Activated CD8-positive, alpha-beta memory T cell treated with anti-CD3 and anti-CD28 coated beads, Interleukin-2, amount 50 U/mL, for 1 hour (primary cell): ENCODE data around the gene CDC20.

Experiments used
- DNase-seq: peaks from one replicate; pipeline ENCODE4 v3.0.0-alpha.2; 2020; ENCODE audit errors: extremely low read depth

CDC20 gene

DNA sequence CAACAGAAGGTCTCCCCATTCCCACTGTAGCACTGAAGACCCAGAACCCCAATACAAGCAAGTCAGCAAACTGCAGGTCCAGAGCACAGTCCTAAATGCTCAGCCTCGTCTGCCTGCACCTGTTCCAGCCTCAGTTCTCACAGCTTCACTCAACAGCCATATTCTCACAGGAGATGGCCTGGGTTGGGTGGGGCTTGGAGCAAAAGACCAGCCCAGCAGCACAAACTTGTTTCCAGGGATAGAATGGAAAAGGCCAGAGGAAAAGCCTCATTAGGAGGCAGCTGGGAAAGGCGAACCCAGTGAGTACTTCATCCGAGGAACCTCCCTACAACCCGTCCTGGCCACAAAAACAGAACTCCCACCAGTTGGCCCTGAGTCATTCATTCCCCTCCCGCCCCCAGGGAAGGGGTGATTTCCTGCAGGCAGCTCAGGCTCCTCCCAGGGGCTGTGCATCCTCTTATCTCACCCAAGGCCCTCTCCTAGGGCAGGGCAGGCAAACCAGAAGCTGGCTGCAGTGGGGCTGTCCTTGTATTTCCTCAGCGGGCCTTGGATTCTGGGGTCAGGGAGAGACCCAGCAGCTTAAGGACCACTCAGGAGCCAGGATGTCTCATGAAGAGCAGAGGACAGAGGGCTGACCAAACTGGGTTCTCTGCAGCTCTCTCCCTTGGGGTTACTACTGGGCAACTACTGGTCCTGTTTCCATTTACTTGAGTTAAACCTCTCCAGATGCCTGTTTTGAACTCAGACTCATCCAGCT, 28.6 kb upstream of the CDC20 start:
- no peak for DNase-seq

DNA sequence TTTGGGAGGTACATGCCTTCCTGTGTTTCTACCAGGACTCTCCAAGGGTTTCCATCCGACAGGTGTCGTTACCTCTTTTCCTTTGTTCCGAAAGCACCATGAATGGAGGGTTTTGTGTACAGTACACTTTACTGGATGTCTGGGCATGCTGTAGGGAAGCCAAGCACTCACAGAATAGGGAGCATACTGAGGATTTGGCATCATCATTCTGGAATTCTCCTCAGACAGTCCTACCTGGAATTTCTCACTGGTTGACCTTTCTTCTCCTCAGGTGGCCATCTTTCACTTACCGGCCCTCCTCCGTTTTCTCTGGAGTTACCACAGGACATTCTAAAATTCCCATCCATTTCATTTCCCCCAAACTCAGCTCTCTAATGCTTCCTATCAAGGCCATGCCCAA, 27.1 kb upstream of the CDC20 start:
- DNase-seq, result no peak

DNA sequence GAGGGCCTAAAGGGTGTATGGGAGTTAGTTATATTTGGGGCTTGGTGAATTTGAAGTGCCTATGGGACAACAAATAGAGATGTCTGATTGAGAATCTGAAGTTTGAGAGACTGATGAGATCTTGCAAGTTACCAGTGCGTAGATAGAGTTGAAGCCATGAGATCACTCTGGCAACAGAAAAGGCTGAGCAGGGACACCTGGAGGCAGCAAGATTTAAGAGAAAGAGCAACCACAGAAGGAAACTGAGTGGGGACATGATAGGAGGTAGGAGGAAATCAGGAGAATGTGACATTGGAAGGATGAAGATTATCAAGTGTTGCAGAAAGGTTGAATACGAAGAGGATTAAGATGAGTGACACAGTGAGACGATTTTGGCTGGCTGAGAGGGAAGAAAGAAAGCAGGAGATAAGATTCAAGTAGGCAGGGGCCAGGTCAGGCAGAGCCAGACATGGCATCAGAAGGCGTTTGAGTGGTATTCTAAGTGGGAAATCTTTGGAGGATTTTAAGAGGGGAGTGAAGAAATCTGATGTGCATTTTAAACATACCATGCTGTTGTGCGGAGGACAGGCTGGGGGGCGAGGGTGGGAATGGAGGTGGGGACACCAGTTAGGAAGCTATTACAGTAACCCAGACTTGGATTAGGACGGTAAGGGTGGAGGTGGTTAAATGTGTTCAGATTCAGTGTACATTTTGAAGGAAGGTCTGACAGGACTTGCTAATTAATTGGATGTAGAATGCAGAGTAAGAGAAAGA, 24.2 kb upstream of the CDC20 start:
- no peak for DNase-seq

DNA sequence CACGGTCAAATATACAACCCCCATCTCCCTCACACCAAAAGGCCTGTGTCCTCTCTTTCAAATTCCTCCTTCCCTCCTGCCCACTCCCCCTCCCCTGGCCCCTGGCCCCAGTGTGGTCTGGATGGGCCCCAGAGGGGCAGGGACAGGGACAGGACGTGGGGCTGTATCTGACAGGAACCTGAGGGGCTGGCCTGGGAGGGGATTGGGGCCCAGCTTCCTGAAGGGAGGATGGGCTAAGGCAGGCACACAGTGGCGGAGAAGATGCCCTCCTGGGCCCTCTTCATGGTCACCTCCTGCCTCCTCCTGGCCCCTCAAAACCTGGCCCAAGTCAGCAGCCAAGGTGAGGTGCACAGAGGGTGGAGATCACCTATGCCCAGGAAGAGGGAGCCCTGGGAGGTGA, 21.2 kb upstream of the CDC20 start, which contains the start of gene MPL:
TSS of gene MPL (plus strand) at position 231 of the 400 bp plus-strand sequence. CDS start at position 262, 31 bp downstream.
- no peak for DNase-seq

DNA sequence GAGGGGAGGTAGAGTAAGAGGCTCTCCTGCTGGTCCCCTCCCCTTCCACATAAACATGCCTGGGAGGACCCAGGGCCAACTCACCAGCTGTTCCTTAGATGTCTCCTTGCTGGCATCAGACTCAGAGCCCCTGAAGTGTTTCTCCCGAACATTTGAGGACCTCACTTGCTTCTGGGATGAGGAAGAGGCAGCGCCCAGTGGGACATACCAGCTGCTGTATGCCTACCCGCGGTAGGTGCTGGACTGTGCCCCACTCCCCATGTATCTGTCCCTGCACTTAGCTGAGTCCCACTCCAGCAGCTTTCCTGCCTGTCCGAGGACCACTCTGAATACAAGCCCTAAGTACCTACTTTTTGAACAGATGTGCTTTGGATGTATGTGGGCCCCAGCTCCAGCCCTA, 20.8 kb upstream of the CDC20 start:
- DNase-seq, result no peak

GRCh38 chr1:43339584-43340232, 19.1 kb upstream of the CDC20 start:
- DNase-seq, result no peak

- DNase-seq, result no peak
Measured at GRCh38 chr1:43340559-43340958, 18.2 kb upstream of the CDC20 start.

GRCh38 chr1:43344267-43344850, 14.4 kb upstream of the CDC20 start:
- no peak for DNase-seq

DNA sequence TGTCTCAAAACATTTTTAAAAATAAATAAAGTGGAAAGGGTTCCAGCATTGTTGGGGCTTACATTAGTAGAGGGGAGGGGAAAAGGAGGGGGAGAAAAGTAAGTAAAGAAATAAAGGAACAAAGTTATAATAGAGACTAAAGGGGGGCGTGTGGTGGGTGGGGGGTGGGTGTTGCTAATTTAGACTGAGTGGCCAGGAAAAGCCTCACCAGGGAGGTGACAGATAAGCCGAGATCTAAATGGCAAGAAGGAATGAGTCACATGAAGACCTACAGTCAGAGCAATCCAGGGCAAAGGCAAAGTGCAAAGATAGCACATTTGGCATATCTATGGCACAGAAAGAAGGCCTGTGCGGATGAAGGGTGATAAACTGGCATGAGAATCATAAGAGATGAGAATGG, 13.7 kb upstream of the CDC20 start:
- no peak for DNase-seq

DNA sequence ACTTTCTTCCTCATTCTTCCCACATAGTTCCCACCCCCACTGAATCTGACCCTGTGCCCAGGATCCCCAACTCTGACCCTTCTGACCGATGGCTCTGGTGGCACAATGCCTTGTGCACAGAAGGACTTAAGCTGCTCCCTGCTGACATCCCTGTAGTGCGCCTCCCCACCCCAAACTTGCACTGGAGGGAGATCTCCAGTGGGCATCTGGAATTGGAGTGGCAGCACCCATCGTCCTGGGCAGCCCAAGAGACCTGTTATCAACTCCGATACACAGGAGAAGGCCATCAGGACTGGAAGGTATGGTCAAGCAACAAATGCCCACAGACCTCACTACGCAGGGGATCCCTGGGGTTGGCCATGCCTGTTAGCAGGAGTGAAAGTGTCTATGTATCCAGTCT, 12.1 kb upstream of the CDC20 start:
- DNase-seq, result no peak

- DNase-seq, result no peak
Measured at GRCh38 chr1:43348343-43348808, 10.4 kb upstream of the CDC20 start.

GRCh38 chr1:43348809-43349593, 9.8 kb upstream of the CDC20 start:
- peak; percentile 43 for DNase-seq

DNA sequence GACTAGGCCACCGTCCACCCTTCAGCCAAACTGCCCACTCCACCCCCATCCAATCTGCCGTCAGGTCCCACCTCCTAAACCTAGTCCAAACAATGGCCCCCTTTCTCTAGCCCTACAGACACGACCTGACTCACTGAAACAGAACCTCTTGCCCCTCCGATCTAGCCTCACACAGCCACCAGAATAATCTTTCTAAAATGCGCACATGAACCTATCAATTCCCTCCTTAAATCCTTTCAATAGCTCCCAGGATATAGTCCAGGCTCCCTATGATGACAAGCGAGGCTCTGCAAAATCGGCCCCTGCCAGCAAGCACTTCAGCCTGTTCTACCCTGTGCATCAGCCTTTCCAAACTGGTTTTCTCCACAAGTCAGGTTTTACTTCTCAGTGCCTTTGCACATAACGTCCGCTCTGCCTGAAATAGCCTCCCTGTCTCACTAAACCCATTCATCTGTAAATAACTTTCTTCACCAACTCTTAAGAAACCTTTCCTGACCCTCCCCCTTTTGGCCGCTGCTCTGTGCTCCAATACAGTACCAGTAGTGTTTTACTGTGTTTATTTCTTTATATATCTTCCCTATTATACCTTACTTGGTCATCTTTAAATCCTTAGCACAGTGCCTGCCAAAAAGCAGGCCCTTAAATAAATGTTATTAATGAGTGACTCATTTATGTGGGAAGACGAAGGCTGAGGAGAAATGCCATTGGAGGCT, 9.0 kb upstream of the CDC20 start:
- no peak for DNase-seq

- DNase-seq, result no peak
Measured at GRCh38 chr1:43350976-43351375, 7.8 kb upstream of the CDC20 start.

- no peak for DNase-seq
Measured at GRCh38 chr1:43351421-43352350, 7.1 kb upstream of the CDC20 start.

DNA sequence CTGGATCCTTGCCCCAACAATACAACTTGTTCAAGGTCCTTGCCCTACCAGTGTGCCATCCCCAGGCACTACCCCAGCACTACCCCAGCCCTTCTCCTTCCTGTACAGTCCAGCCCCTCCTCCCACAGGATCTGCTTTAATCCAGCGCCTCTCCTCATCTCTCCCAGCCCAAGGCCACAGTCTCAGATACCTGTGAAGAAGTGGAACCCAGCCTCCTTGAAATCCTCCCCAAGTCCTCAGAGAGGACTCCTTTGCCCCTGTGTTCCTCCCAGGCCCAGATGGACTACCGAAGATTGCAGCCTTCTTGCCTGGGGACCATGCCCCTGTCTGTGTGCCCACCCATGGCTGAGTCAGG, 6.5 kb upstream of the CDC20 start:
- DNase-seq, result no peak

DNA sequence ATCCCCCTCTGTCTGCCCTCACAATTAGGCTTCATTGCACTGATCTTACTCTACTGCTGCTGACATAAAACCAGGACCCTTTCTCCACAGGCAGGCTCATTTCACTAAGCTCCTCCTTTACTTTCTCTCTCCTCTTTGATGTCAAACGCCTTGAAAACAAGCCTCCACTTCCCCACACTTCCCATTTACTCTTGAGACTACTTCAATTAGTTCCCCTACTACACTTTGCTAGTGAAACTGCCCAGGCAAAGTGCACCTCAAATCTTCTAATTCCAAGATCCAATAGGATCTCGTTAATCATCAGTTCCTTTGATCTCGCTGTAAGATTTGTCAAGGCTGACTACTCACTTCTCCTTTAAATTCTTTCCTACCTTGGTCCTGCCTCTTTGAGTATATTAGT, 5.9 kb upstream of the CDC20 start:
- DNase-seq, result no peak

DNA sequence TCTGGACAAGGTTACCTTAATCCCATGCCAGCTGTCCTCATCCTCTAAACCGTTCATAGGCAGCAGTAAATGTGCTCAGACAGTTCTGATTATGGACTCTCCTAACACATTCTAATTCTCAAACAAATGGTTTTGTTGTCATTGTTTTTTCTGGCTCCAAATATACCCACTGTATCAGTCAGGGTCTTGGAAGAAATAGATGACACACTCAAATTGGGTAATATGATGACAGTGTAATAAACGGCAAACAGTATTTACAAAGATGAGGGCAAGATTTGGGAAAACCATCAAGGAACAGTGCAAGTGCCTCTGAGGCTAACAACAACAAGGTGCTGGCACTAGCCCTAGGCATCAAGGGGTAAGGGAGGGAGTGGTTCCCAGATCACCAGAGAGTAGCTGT, 4.3 kb upstream of the CDC20 start:
- no peak for DNase-seq

DNA sequence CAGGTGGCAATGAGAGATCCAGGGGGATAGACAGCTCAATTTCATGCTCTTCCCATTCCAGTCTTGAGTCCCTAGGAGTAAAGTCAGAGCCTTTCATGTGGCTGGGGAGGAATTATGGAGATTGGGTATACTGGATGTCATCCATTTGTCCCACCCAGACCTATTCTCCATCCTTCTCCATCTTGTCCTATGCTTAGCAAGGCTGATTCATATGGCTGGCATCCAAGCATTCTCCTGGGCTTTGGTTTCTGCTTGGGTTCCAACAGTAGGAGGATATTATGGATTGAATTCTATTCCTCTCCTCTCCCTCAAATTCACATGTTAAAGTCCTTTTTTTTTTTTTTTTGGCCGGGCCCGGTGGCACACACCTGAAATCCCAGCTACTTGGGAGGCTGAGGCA, 3.8 kb upstream of the CDC20 start:
- DNase-seq, result no peak

GRCh38 chr1:43357251-43357650, 1.5 kb upstream of the CDC20 start:
- DNase-seq, result no peak
